GM12801 (cell line): ENCODE data around the gene MTRFR.

Experiments used
- CTCF ChIP-seq: IDR thresholded peaks from one replicate; pipeline ENCODE4 v1.5.1; 2011; ENCODE audit warnings: control low read depth; ENCODE audit not compliant: insufficient read length; ENCODE audit errors: extremely low read depth

MTRFR gene

DNA sequence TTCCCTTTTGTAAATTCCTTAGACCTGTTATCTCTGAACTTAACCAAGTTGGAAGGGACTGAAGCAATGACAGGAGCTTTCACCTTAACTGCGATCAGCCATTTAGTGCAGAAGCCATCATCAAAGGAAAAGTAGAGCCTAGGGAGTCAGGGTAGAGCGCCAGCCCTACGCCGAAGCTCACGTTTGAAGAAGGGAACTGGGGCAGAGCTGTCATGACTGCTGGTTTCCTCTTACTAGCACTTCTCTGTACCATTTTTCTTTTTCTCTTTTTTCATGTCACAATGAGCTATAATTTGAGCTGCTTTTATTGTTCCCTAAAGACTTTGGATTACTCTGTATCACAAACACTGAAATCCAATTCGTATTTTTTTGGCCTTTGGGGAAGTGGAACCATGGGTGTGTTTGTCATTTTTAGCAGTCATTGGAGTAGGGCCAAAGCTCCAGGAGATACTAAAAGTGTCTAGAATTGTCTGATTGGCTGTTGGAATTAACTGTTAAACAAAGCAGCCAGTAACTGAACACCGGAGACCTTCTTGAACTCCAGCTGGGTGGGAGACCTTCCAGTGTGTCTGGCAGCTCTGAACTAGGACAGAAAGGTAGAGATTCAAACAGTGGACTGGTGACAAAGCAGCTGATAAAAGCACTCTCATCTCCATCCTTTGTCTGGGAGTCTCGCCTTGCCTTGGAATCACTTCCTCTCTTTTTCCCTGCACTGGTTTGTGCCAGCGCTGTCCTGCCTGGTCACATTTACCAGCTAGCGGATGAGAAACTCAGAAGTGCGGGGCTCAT is 9.1 kb downstream of the MTRFR start:
- no peak for TF ChIP-seq CTCF

- TF ChIP-seq CTCF = no peak
These were observed 10.5 kb downstream of the MTRFR start for GRCh38 chr12:123243671-123244262.

GRCh38 chr12:123245678-123246077 is 12.4 kb downstream of the MTRFR start:
- no peak for TF ChIP-seq CTCF

DNA sequence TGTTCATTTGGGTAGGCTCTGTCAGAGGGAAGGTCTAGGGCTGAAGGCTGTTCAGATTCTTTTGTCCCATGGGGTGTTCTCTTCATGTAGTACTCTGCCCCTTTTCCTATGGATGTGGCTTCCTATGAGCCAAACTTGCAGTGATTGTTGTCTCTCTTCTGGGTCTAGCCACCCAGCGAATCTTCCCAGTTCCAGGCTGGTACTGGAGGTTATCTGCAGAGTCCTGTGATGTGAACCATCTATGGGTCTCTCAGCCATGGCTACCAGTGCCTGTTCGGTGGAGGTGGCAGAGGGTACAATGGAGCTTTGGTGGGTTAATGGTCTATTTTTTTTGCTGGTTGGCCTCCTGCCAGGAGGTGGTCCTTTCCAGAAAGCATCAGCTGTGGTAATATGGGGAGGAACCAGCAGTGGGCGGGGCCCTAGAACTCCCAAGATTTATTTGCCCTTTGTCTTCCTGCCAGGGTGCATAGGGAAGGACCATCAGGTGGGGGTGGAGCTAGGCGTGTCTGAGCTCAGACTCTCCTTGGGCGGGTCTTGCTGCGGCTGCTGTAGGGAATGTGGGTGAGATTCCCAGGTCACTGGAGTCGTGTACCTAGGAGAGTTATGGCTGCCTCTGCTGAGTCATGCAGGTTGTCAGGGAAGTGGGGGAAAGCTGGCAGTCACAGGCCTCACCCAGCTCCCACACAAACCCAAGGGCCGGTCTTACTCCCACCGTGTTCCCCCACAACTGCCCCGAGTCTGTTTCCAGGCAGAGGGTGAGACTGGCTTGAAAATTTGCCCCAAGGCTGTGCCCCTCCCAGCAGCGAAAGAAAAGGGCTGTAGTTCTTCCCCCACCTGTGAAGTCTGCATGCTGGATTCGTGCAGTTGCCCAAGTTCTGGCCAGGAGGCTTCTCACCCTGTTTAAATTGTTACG is 17.5 kb downstream of the MTRFR start:
- TF ChIP-seq CTCF = no peak

DNA sequence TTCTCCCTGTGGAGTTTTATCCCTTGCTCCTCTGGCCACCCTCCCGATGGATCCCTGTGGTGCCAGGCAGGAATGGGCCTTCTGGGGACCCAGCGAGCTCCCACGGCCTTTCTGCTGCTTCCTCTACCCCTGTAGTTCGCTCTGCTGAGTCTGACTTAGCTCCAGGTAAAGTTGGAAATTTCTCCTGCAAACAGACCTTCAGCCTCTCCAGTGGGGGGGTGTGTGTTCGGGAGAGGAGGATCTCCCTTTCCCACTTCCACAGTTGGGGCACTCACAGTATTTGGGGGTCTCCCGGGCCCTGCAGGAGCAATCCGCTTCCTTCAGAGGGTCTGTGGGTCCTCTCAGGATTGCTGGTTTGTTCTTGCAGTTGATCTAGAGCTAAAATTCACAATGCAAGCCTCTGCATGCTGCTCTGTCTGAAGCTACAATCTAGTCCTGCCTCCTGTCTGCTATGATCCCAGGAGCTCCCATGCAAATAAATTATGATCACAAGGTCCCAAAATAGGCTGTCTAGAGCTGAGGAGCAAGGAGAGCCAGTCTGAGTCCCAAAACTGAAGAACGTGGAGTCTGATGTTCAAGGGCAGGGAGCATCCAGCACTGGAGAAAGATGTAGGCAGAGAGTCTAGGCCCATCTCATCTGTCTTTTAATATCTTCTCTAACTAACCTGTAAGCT is 18.3 kb downstream of the MTRFR start:
- no peak for TF ChIP-seq CTCF

GRCh38 chr12:123253641-123254459 is 20.6 kb downstream of the MTRFR start:
- no peak for TF ChIP-seq CTCF
